ENCODE measurements around the gene IL10RB.
"Not testable (repeated sequence)": the region's sequence is repeated elsewhere in the genome, so short reads cannot be mapped to it uniquely, and the experiment has no call there.

IL10RB gene

GRCh38 chr21:33302055-33302454, 35.9 kb downstream of the IL10RB start:
- DNase-seq (ENCODE audit: low spot score): no peak

DNA sequence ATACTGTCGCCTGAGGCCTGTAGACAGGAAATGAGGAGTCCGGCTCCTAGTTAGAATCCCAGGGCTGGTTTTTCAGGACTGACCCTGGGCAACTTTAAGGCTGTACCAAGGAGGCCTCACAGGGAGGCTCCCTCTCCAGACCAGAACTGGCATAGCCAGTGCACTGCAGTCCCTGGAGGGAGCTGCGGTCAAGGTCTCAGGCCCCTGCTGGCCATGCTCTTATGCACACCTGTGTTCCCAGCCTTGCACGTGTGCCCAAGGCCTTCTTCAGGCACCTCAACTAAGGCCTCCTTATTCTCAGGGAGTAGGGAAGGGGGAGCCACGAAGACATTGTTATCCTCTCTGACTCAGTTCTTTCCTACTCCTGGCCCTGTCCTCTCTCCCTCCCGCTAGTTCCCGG, 36.6 kb downstream of the IL10RB start:
- no peak for DNase-seq (ENCODE audit: low spot score)

DNA sequence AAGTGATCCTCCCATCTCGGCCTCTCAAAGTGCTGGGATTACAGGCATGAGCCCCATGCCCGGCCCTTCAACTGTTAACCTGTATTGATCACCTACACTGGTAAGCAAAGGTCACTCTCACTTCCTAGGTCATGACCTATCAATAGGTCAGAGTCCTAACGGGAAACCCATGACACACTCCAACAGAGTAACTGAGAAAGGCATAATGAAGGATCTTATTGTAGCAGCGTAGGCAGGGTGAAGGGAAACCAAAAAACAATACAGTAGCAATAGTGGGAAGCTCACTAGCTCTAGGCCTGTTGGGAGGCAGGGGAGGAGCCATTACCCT, 39.1 kb downstream of the IL10RB start:
- DNase-seq (ENCODE audit: low spot score): no peak

DNA sequence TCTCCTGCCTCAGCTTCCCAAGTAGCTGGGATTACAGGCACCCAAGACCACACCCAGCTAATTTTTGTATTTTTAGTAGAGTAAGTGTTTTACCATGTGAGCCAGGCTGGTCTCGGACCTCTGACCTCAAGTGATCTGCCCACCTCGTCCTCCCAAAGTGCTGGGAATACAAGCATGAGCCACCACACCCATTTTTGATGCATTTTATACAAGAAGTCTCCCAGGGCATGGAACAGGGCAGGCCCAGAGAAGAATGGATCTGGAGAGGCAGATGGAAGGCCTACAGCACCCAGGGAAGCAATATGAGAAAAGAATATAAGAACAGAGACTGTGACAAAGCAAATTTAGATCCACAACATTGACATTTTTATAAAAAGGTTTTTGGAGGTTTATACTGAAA, 39.8 kb downstream of the IL10RB start:
- no peak for DNase-seq (ENCODE audit: low spot score)

- no peak for DNase-seq (ENCODE audit: low spot score)
Observed at GRCh38 chr21:33308586-33309490, 42.7 kb downstream of the IL10RB start.

DNA sequence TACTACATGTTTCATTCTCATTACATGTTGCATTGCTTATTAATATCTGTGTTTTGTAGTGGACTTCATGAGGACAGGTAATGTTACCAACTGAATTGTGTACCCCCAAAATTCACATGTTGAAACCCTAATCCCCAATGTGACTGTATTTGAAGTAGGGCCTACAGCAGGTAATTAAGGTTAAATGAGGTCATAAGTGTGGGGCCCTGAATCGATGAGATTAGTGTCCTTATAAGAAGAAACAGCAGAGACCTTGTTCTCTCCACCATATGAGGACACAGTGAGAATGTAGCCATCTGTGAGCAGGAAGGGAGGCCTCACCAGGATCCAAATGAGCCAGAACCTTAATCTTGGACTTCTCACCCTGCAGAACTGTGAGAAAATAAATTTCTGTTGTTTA, 43.6 kb downstream of the IL10RB start:
- no peak for DNase-seq (ENCODE audit: low spot score)

DNA sequence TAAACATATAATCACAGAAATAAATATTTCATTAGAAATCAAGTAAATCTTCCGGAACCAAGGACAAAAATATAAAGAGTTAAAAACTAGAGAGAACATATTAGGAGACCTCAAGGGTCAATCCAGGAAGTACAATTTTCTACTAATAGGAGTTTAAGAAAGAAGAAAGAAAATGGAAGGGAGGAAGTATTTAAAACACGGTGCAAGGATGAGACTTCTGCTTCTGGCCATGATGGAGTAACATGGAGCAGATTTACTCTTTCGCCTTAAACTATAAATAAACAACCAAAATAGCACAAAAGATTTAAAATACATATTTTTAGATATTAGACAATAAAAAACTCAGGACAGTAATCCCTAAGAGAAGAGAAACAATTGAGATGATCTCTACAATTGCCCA, 46.0 kb downstream of the IL10RB start:
- DNase-seq (ENCODE audit: low spot score): no peak

GRCh38 chr21:33313183-33313582, 47.0 kb downstream of the IL10RB start:
- DNase-seq (ENCODE audit: low spot score): no peak

- DNase-seq (ENCODE audit: low spot score): no peak
Observed at GRCh38 chr21:33313611-33314010, 47.4 kb downstream of the IL10RB start.

GRCh38 chr21:33314111-33314510, 47.9 kb downstream of the IL10RB start:
- DNase-seq (ENCODE audit: low spot score): no peak

DNA sequence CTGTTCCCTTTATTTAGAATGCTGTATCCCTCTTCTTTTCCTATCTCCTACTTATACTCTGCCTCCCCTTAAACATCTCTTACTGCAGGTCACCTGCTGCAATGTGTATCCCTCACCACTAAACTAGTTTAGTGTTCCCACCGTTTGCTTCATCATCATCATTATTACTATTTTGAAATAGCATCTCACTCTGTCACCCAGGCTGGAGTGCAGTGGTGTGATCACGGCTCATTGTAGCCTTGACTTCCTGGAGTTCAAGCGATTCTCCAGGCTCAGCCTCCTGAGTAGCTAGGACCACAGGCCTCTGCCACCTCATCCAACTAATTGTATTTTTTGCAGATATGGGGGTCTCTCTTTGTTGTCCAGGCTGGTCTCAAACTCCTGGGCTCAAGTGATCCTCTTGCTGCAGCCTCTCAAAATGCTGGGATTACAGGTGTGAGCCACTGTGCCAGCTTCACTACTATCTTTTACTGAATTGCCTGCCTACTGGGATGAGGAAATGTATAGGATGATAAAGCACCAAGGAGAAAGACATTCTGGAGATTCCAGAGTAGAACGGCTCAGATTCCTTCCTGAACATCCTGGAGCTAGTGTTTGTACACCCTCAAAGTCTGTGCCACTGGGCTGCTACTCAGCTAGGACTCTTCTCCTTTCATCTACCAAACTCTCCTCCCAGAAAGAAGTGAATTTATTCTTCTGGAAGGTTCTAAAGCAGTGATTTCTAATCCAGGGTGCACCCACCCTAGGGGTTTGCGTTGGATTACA, 50.0 kb downstream of the IL10RB start:
- no peak for DNase-seq (ENCODE audit: low spot score)

GRCh38 chr21:33317145-33317544, 51.0 kb downstream of the IL10RB start:
- no peak for DNase-seq (ENCODE audit: low spot score)

GRCh38 chr21:33317786-33318486, 51.8 kb downstream of the IL10RB start:
- no peak for DNase-seq (ENCODE audit: low spot score)

- not testable (repeated sequence) for DNase-seq (ENCODE audit: low spot score)
Observed at GRCh38 chr21:33321005-33321404, 54.8 kb downstream of the IL10RB start.

GRCh38 chr21:33323610-33324009, 57.4 kb downstream of the IL10RB start:
- not testable (repeated sequence) for DNase-seq (ENCODE audit: low spot score)

- DNase-seq (ENCODE audit: low spot score): peak; percentile 64
Observed at GRCh38 chr21:33324291-33325221, 58.4 kb downstream of the IL10RB start, which contains the start of gene IFNAR1. TSS of gene IFNAR1 (plus strand) at chr21:33324970. CDS start at chr21:33325056, 86 bp downstream.

DNA sequence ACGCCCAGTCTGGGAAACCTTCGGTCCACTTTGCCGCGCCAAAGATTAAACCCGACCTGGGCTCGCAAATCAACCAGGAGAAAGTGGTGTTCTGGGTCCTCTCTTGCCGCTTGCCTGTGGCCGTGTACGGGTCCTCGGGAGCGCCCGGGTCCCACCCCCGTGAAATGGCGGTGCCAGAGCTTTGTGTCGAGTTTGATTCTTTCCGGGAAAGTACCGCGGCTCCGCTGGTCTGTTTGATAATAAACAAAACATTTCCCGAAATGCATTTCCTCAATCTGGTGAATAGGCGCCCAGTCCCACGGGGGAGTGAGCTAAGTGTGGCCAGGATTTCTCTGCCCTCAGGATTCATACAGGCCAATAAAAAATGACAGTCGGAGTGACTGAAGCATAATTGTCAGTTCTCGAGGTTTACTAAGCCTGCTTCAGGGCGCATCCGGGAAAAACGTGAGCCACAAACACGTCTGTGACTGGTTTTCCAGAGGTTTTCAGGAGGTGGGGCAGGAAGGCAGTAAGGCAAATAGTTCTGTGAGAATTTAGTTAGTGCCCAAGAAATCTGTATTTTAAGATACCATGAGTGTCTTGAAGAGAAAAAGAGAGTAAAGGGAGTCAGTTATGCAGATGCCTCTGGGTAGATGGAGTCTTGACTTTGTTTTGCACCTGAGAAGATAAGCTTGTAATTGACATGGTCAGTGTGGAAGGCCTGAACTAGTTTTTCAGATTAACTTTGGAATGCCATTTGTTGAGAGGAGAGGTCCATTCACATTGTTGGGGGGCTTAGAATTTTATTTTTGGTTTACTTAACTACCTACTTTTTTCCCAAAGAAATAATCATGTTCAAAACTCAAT, 59.3 kb downstream of the IL10RB start:
- no peak for DNase-seq (ENCODE audit: low spot score)

DNA sequence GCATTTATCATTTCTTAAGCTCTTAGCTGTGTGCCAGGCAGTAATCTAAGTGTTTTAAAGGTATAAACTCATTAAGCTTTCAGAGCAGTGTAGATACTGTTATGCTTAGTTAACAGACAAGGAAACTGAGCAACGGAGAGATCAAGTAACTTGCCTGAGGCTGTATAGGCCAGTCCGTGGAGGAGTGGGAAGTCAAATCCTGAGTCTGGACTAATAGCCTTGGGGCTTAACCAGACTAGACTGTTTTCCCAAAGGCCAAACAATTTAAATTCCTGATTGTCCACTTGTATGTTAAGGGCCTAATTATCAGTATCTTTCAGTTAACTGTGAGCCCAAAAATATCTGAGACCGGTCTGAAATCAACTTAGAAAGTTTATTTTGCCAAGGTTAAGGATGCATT, 61.2 kb downstream of the IL10RB start:
- DNase-seq (ENCODE audit: low spot score): no peak

GRCh38 chr21:33327792-33328433, 61.7 kb downstream of the IL10RB start:
- DNase-seq (ENCODE audit: low spot score): no peak

- no peak for DNase-seq (ENCODE audit: low spot score)
Observed at GRCh38 chr21:33330726-33331125, 64.6 kb downstream of the IL10RB start.

Data from HuH-7.5 (cell line).